Hepatic stellate cell (primary cell): ENCODE results near the gene CCDC170.
"Not testable (repeated sequence)": the region's sequence is repeated elsewhere in the genome, so short reads cannot be mapped to it uniquely, and the experiment has no call there.

Experiments
- DNase-seq: peaks from one replicate; pipeline ENCODE4 v3.0.0; 2011; ENCODE audit warnings: low spot score

CCDC170 gene

DNA sequence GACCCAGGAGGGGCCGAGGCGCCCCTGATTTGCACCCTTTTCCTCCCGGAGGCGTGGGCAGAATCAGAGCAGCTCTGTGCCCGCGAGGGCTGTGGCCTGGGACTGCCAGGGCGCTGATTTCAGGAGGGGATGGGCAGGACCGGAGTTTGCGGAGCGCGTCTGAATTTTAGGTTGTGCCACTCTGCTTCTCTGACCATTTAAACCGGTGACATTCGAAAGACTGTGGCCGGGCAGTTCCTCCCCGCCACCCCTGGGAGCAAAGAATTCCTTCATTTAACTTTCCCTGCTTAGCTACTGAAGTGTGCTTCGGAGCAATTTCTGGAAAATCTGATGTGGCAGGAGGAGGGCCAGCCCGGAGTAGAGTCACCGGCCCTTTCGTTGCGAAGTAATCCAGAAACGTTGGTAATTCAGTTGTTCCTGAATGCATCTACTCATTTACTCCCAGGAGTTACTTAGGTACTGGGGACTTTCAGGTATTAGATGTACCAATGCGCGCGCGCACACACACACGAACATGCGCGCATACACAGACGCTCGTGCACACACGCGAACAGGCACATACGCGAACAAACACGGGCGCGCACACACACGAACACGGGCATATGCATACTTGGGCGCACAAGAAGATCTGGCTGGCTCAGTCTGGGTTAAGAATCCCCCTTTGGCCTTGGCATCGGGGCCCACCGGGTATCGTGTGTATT, 568 bp downstream of the CCDC170 start:
- peak; percentile 41 for DNase-seq

DNA sequence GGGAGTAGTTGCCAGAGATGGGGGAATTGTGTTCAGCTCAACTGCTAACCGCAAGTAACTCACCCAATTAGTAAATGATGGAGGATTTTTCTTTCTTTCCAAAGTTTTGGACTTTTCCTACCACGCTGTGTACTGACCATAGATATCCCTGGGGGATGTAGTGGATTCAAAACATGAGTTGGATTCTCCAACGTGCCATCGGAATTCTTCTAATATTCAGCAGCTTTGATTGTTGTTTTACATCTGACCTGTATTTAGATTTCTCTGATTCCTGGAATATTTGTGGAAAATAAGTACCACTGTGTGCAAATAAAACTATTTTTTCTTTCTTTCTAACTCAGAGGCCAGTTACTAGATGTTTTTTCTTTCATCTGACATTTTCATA, 1.1 kb downstream of the CCDC170 start:
- DNase-seq, result peak; percentile 25

DNA sequence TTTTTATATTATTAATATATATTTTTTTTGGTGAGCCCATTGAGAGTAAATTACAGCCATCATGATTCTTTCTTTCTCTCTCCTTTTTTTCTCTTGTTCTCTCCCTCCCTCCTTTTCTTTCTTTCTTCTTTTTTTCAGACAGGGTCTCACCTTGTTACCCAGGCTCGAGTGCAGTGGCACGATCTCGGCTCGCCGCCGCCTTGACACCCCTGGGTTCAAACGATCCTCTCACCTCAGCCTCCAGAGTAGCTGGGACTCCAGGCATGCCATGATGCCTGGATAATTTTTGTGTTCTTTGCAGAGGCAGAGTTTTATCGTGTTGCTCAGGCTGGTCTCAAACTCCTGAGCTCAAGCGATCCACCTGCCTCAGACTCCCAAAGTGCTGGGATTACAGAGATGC, 1.6 kb downstream of the CCDC170 start:
- DNase-seq, result no peak

DNA sequence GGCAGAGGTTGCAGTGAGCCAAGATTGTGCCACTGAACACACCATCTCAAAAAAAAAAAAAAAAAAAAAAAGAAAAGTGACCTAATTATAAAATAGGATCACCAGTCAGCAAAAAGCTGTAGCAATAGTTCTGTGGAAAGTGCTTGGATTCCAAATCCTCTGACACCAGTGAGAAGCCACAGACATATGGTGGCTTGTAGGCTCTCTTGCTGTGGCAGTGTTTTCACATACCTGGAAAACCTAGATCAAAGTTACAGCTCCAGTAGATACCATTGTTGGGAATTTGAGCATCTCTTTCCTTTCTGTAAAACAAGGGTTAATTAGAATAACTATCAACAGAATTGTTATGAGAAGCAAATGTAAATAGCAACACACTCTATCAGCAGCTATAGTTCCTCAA, 4.1 kb downstream of the CCDC170 start:
- no peak for DNase-seq

DNA sequence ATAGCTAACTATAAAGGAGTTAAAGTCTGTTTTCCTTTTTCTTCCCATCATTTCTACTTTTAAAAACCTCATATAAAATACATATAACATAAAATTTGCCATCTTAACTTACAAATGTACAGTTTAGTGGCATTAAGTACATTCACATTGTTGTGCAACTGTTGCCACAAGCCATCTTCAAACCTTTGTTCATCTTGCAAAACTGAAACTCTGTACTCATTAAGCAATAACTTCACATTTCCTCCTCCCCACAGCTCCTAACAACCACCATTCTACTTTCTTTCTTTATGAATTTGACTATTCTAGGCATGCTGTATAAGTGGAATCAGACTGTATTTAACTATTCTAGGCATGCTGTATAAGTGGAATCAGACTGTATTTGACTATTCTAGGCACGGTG, 4.5 kb downstream of the CCDC170 start:
- DNase-seq, result no peak

DNA sequence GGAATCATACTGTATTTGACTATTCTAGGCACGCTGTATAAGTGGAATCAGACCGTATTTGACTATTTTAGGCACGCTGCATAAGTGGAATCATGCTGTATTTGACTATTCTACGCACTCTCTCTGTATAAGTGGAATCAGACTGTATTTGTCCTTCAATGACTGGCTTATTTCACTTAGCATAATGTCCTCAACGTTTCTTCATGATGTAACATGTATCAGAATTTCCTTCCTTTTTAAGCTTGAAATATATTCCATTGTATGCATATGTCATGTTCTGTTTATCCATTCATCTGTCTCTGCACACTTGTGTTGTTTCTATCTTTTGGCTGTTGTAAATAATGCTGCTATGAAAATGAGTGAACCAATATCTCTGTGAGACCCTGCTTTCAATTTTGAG, 5.7 kb downstream of the CCDC170 start:
- no peak for DNase-seq

DNA sequence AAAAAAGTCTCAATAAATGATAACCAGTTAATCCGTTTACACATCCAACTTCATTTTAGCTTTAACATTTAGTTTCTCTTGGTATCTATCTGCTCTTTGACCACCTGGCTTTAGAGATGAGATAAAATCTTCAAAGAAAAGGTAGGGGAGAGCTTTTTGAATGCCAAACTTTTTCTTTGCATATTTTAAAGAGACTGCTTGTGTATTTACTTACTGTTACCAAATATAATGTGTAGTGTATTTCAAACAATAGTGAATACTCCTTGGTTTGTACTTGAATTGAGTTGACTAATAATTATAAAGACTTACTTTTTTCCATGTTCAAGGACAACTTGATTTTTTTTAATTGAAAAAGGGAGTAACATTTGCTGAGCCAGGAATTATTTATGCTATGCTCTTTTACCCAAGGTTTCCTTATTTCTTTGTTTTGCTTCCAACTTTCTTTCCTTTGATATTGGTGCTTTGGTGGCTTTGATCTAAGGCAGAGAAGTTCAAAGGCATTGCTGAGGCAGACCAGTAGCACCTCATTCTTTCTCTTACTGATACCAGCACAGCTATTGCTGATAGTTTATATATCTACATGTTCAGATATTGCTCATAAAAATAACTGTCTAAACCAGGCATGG, 7.8 kb downstream of the CCDC170 start:
- no peak for DNase-seq

DNA sequence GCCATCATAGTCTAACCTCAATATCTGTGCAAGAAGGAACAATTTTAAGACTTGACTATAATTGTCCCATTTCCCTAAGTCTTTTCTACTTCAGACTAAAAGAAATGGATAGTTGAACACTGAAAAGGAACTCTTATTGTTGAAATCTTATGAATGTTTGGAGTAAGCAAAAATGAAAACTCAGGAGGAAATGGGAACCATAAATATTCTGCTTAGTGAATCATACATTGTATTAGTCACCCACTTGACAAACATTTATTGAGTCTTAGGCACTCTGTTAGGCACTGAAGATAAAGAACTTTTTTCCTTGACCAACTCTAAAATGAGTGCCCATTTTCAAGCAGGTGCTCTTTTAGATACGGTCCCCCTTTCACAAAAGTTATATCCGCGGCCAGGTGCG, 8.7 kb downstream of the CCDC170 start:
- peak; percentile 38 for DNase-seq

DNA sequence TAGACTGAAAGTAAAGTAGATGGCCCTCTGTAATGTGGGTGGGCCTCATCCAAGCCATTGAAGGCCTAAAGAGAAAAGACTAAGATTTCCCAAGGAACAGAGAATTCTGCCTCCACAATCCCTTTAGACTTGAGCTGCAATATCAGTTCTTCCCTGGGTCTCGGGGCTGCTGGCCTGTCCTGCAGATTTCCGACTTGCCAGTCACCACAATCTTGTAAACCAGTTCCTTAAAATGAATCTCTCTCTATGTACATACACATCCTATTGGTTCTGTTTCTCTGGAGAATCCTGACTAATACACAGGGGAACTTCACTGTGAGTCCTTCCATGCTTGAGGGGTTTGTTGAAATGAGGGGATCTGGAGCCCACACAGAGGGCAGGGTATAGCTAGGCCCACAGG, 12.9 kb downstream of the CCDC170 start:
- no peak for DNase-seq

DNA sequence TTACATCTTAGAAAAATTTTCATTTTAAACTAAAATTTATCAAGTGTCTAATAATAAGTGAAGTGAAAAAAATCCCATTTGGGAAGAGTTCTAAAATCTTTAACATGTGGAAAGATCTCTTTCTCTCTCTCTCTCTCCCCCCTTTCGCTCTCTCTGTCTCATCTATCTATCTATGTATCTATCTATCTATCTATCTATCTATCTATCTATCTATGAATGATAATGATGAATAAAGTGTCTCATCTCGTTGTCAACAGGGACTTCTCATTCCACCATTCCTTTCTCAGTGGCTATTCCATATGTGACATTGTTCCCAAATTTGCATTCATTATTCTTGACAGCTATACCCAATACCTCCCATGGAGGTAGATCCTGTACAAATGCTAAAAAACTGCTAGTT, 15.2 kb downstream of the CCDC170 start:
- DNase-seq, result no peak

DNA sequence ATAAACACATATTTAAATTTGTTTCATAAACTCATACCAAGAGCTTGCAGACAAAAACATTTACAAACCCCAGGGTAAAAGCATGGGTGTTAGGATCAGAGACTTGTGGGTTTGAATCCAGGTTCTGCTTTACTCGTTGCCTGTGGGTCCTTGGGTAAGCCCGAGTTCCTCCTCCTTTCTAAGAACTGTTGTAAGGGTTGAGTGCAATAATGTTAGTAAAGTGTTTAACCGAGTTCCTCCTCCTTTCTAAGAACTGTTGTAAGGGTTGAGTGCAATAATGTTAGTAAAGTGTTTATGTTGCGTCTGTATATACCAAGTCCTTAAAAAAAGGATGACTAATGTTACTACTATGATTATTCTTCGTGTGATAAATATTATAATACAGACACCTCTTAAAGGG, 18.7 kb downstream of the CCDC170 start:
- no peak for DNase-seq

DNA sequence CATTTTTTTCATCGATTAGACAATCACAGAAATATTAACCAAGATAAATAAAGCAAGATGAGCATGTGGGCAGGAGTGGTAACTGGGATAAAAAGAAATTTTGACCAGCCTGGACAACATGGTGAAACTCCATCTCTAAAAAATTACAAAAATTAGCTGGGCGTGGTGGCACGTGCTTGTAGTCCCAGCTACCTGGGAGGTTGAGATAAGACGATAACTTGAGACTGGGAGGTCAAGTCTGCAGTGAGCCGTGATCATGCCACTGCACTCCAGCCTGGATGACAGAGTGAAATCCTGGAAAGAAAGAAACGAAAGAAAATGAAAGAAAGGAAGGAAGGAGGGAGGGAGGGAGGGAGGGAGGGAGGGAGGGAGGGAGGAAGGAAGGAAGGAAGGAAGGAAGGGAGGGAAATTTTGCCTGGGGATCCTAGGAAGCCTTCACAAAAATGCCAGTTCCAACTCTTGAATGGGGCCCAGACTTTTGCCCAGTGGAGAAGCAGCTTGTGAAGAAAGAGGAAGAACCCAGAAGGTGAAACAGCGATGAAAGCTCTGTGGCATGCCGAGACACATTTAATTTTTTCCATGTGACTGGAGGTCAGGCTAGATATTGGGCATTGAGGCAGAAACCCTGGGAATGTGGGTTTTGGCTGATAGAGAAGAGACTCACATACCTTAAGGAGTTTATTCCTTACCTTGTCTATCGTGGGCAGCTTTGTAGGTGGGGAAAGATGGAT, 20.3 kb downstream of the CCDC170 start:
- DNase-seq, result no peak

DNA sequence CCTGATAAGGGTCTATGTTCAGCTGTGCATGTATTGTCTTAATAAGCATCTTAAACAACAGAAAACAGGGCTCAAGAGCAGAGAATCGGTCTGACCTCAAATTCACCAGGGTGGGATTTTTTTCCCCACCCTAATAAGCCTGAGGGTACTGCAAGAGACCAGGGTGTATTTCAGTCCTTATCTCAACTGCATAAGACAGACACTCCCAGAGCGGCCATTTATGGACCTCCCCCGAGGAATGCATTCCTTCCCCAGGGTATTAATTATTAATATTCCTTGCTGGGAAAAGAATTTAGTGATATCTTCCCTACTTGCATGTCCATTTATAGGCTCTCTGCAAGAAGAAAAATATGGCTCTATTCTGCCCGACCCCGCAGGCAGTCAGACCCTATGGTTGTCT, 25.2 kb downstream of the CCDC170 start:
- DNase-seq, result not testable (repeated sequence)

DNA sequence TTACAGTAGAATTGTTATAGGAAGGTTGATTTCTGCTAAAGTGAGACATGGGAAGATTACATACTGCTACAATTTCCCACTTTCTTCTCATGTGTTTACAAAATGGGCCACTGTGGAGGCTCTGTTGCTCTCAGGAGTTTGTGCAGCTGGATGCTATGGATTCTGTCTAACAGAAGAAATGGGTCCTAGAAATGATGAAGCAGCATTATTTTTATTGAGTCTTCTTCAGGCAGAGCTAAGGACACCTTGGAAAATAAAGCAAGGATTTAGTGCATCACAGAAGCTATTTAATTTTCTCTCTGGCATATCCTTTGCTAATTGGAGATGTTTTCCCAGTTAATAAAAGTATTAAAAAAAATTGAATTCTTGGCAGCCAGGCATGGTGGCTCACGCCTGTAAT, 29.2 kb downstream of the CCDC170 start:
- DNase-seq, result no peak

DNA sequence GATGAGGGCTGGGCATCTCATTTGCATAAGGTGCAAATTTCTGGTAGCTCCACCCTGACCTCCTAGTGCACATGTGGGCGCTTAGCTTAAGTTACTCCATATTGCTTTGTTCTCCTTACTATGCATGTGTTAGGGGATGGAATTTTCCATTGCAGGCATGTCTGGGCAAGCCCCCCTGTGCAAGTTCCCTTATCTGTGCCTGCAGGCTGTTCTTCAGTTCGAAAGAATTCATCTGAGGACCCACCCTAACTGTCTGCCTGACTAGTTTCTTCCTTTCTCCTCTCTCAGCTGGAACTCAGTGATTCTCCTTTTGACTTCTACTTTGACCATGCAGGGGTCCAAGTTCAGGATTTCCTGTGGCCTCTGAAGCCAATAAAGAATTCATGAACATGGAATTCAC, 30.2 kb downstream of the CCDC170 start:
- DNase-seq, result no peak

DNA sequence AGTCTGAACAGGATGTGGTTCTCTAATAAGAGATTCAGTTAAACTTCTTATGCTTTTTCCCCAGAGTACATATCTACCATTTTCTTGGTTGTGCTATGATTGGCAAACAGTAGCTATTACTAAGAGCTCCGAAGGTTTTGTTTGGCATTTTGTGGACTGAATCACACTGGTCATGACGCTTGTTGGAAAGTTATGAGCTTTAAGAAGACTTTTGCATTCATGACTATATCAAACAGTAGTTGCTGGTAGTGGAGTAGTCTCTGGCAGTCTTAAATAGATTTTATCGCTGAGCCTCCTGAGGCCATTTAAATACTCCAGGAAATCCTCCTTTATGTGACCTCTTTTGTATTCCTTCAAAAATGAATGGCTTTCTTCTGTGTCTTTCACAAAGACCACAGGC, 40.8 kb downstream of the CCDC170 start:
- no peak for DNase-seq

DNA sequence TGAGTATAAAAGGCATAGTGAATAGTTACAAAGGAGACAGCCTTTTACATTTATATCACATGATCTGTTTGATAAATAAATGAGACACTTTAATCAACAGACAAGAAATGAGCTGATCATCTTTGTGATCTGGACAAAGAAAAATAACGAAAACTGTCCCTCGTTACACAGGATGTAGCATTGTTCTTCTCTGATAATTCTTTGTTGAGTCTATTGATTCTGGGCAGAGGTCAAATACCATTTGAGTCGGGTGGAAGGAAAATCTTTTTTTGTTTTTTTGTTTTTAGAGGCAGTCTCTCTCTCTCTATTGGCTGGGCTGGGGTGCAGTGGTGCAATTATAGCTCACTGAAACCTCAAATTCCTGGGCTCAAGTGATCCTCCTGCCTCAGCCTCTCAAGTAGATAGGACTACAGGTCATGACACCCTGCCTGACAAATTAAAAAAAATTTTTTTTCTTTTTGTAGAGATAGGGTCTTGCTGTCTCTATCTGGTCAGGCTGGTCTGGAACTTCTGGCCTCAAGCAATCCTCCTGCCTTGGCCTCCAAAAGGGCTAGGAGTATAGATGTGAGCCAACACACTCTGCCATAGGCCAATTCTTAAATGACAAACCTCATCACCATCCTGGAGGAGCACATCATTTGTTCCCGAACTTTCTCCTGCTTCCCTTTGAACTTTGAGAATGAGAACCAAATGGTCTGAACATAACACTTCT, 41.8 kb downstream of the CCDC170 start:
- DNase-seq, result no peak

DNA sequence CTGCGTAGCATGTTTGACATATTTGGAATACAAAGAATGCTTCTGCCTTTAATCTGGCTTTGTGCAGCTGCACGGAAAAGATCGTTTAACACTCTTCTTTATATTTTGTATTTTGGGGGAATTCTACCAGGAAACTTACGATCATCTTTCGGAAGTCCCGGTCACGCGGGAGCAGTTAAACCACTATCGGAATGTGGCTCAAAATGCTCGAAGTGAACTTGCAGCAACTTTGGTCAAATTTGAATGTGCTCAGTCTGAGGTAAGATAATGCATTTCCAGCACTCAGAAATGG, 42.3 kb downstream of the CCDC170 start:
- DNase-seq, result no peak

DNA sequence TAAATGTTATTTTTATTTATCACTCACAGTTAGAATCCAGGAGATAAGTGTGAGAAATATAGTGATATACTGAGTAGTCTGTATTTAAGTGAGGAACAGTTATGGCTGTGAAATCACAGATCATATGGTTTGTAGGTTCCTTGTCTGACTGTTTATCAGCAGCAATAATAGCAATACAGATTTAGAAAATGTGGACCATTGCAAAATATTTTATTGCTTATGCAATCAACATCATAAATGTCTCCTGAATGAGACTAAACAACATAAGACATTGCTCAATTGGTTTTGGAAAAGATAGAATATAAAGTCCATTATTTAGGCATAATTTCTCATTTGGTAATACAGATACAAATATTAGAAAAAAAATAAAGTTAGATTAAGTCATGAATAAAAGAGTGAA, 43.7 kb downstream of the CCDC170 start:
- no peak for DNase-seq

DNA sequence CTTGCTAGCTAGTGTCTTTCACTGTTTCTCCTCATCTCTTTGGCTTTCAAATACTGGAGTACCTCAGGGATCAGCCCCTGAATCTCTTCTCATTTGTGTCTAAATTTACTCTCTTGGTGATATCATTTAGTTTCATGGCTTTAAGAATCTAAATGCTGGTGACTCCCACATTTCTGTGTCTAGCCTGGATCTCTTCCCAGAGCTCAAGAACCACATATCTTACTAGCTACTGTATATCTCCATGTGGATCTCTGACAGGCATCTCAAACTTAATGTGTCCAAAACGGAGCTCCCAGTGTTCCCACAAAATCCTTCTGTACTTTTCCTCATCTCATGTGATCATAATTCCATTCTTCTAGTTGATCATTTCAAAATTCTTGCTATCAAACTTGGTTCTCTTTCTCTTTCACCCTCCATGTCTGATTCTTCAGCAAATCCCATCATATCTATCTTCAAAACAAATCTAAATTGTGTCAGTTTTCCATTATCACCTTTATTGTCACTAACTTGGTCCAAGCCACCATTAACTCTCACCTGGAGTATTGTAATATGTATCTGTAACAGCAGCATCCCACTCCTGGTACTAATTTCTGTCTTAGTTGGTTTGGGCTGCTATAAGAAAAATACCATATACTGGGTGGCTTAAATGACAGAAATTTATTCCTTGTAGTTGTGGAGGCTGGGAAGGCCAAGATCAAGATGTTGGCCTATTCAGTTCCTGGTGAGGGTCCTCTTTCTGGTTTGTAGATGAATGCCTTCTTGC, 45.9 kb downstream of the CCDC170 start:
- no peak for DNase-seq

DNA sequence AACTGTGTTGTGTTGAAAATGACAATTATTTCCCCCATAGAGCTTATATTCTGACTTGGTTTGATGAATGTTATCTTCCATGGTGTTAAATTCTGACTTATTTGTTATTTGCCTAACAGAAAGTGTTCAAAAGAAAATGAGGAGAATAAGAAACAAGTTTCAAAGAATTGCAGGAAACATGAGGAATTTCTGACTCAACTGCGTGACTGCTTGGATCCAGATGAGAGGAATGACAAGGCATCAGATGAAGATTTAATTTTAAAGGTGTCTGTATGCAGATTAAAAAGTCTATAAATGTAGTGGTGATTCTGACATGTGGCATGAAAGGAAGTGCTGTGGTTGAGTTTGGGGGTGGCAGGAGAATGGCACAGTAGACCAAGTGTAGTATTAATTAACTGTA, 50.6 kb downstream of the CCDC170 start:
- no peak for DNase-seq

DNA sequence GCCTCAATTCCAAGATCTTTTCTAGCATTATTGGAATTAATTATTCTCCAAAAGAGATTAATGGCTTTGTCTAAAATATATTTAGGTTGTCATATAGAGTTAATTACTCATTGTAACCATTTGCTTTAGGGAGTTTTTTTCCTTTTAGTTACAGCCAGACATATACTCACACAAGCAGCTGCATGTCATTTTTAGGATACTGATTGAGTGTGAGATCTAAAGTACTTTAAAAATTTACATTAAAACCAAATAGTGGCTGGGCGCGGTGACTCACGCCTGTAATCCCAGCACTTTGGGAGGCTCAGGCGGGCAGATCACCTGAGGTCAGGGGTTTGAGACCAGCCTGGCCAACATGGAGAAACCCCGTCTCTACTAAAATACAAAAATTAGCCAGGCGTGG, 51.1 kb downstream of the CCDC170 start:
- not testable (repeated sequence) for DNase-seq
